Measurements from ENCODE around the gene TMEM59L. TPM values are rescaled to one million over a fixed set of nuclear protein-coding genes. Genes with fewer than 3 reads are reported as not detected.

The TMEM59L gene
- total and polyA plus RNA-seq, 2 of the 13 experiments (the other 11 are each of a cell fraction or from before 2014, with no cell fraction given), result 0.97 to 5.5 TPM

DNA sequence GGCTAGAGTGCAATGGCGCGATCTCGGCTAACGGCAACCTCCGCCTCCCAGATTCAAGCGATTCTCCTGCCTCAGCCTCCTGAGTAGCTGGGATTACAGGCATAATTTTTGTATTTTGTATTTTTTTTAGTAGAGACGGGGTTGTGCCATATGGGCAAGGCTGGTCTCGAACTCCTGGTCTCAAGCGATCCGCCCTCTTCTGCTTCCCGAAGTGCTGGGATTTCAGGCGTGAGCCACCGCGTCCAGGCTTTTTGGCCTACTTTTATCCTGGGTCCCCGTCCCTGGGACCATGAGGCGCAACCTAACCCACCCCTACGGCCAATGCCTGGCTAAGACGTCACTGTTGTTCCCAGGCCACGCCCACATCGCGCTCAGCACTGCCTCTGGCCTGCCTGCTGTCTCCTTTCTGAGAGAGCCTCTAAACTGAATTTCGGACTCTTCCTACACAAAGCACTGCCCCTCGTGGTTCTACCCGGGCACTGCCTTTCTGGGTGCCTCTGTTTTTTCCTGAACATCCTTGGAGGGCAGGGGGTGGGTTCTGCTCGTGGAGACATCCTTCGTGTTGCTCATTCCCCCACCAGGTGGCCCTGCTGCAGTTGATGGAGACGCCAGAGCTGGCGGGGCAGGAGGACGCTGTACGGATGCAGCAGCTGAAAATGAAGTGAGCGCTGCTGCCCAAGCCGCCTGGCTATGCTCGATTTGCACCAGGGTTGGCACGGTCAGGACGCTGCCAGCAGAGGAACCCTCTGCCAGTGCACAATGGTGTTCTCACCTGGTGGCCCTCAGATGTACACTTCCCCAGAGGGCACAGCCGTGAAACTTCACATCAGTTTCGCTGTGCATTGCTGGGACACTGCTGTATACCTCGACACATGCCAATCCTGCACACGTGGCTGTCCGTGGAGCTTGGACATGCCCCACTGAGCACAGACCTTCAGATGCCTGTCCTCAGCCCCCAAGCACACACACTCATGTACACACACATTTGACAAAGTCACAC lies 22.1 kb upstream of the TMEM59L start (continued):
- TF ChIP-seq SIN3B (IDR thresholded peaks at IDR 0.05; ENCODE audit: low read length) (no peak), ZNF354B (CRISPR knock-in tag; IDR thresholded peaks at IDR 0.05) (no peak), ZNF784 (CRISPR knock-in tag; IDR thresholded peaks at IDR 0.05; ENCODE audit: borderline replicate concordance) (no peak), ZNF75D (CRISPR knock-in tag; IDR thresholded peaks at IDR 0.05; ENCODE audit: borderline replicate concordance) (no peak), ZNF33A (CRISPR knock-in tag; IDR thresholded peaks at IDR 0.05; ENCODE audit: borderline replicate concordance) (no peak), ZNF432 (CRISPR knock-in tag; IDR thresholded peaks at IDR 0.05; ENCODE audit: borderline replicate concordance) (no peak), ZC3H4 (CRISPR knock-in tag; IDR thresholded peaks at IDR 0.05; ENCODE audit: borderline replicate concordance) (no peak), ZNF264 (CRISPR knock-in tag; IDR thresholded peaks at IDR 0.05) (no peak), HBP1 (CRISPR knock-in tag; IDR thresholded peaks at IDR 0.05; ENCODE audit: low read depth) (no peak), SAFB2 (CRISPR knock-in tag; IDR thresholded peaks at IDR 0.05; ENCODE audit: borderline replicate concordance, low read depth) (no peak)
- TF ChIP-seq, protein P1, sequence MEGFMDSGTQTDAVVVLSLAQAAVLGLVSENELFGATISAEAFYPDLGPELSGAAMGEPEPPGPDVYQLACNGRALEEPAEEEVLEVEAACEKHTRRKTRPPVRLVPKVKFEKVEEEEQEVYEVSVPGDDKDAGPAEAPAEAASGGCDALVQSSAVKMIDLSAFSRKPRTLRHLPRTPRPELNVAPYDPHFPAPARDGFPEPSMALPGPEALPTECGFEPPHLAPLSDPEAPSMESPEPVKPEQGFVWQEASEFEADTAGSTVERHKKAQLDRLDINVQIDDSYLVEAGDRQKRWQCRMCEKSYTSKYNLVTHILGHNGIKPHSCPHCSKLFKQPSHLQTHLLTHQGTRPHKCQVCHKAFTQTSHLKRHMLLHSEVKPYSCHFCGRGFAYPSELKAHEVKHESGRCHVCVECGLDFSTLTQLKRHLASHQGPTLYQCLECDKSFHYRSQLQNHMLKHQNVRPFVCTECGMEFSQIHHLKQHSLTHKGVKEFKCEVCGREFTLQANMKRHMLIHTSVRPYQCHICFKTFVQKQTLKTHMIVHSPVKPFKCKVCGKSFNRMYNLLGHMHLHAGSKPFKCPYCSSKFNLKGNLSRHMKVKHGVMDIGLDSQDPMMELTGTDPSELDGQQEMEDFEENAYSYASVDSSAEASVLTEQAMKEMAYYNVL (CRISPR knock-in tag; IDR thresholded peaks at IDR 0.05; ENCODE audit: borderline replicate concordance), result no peak
- TF ChIP-seq, protein P2, sequence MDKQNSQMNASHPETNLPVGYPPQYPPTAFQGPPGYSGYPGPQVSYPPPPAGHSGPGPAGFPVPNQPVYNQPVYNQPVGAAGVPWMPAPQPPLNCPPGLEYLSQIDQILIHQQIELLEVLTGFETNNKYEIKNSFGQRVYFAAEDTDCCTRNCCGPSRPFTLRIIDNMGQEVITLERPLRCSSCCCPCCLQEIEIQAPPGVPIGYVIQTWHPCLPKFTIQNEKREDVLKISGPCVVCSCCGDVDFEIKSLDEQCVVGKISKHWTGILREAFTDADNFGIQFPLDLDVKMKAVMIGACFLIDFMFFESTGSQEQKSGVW (CRISPR knock-in tag; IDR thresholded peaks at IDR 0.05; ENCODE audit: borderline replicate concordance), result no peak
- TF ChIP-seq, protein P3, sequence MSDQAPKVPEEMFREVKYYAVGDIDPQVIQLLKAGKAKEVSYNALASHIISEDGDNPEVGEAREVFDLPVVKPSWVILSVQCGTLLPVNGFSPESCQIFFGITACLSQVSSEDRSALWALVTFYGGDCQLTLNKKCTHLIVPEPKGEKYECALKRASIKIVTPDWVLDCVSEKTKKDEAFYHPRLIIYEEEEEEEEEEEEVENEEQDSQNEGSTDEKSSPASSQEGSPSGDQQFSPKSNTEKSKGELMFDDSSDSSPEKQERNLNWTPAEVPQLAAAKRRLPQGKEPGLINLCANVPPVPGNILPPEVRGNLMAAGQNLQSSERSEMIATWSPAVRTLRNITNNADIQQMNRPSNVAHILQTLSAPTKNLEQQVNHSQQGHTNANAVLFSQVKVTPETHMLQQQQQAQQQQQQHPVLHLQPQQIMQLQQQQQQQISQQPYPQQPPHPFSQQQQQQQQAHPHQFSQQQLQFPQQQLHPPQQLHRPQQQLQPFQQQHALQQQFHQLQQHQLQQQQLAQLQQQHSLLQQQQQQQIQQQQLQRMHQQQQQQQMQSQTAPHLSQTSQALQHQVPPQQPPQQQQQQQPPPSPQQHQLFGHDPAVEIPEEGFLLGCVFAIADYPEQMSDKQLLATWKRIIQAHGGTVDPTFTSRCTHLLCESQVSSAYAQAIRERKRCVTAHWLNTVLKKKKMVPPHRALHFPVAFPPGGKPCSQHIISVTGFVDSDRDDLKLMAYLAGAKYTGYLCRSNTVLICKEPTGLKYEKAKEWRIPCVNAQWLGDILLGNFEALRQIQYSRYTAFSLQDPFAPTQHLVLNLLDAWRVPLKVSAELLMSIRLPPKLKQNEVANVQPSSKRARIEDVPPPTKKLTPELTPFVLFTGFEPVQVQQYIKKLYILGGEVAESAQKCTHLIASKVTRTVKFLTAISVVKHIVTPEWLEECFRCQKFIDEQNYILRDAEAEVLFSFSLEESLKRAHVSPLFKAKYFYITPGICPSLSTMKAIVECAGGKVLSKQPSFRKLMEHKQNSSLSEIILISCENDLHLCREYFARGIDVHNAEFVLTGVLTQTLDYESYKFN (CRISPR knock-in tag; conservative IDR thresholded peaks at IDR 0.05), result no peak
- TF ChIP-seq, protein P4, sequence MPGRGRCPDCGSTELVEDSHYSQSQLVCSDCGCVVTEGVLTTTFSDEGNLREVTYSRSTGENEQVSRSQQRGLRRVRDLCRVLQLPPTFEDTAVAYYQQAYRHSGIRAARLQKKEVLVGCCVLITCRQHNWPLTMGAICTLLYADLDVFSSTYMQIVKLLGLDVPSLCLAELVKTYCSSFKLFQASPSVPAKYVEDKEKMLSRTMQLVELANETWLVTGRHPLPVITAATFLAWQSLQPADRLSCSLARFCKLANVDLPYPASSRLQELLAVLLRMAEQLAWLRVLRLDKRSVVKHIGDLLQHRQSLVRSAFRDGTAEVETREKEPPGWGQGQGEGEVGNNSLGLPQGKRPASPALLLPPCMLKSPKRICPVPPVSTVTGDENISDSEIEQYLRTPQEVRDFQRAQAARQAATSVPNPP (CRISPR knock-in tag; IDR thresholded peaks at IDR 0.05), result no peak
- TF ChIP-seq, protein P5, sequence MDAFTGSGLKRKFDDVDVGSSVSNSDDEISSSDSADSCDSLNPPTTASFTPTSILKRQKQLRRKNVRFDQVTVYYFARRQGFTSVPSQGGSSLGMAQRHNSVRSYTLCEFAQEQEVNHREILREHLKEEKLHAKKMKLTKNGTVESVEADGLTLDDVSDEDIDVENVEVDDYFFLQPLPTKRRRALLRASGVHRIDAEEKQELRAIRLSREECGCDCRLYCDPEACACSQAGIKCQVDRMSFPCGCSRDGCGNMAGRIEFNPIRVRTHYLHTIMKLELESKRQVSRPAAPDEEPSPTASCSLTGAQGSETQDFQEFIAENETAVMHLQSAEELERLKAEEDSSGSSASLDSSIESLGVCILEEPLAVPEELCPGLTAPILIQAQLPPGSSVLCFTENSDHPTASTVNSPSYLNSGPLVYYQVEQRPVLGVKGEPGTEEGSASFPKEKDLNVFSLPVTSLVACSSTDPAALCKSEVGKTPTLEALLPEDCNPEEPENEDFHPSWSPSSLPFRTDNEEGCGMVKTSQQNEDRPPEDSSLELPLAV (CRISPR knock-in tag; conservative IDR thresholded peaks at IDR 0.05; ENCODE audit: low read depth), result no peak
